Adipose tissue (tissue), 3 donors: Measurements from ENCODE around the gene SERP2. TPM values are rescaled to one million over a fixed set of nuclear protein-coding genes. Genes with fewer than 3 reads are reported as not detected.

ENCODE experiments used
- H3K27ac ChIP-seq: one replicate; pipeline ENCODE4 v1.5.1; 2013; ENCODE audit warnings: low read depth, low read length
- WGBS, 3 donors: extraction: QIAGEN DNeasy Blood & Tissue Kit; methylation state at CpG; one replicate each; pipeline ENCODE4 v1.1.7; 2013; 5-methylcytosine and 5-hydroxymethylcytosine counted together
- polyA plus RNA-seq, 3 donors: library from polyadenylated mRNA; stranded (reverse); fragments of 200-250 nt; gene quantifications; one replicate each; pipeline ENCODE4 v1.2.3, GENCODE V29; 2013
- donor health status: healthy with polysubstance abuse.
- donor health status: Bipolar disorder and iron deficiency.
- donor health status: healthy.

Gene SERP2
- polyA plus RNA-seq, 3 donors: 2.5 to 9.0 (median 2.9) TPM

DNA sequence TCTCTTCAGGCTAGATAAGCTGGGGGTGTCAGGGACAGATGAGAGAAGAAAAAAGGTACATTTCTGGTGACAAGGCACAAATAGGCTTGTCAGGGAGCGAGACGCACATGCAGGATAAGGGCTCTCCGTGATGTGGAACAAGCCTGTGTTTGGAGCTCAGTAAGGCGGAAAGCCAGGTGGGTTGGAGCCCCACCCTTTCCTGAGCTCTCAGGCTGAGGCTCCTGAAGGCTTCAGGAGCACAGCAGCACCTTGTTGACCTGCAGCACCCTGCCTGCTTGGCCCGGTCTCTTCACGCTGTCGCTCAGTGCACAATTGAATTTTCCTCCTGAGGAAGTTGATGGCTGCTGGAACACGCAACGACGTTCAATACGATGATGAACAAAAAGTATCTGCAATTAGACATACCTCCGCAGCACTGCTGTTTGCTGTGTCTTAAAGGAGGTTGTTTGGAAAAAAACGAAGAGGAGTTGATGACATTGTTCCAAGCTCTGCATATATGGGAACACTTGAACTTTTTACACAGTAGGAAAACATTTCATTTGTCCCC lies 29.3 kb downstream of the SERP2 start:
- no peak overlapping the region for H3K27ac ChIP-seq
- 74 to 85% (median 80%) methylated on average over 13 of the region's 13 CpGs for WGBS, 3 donors

DNA sequence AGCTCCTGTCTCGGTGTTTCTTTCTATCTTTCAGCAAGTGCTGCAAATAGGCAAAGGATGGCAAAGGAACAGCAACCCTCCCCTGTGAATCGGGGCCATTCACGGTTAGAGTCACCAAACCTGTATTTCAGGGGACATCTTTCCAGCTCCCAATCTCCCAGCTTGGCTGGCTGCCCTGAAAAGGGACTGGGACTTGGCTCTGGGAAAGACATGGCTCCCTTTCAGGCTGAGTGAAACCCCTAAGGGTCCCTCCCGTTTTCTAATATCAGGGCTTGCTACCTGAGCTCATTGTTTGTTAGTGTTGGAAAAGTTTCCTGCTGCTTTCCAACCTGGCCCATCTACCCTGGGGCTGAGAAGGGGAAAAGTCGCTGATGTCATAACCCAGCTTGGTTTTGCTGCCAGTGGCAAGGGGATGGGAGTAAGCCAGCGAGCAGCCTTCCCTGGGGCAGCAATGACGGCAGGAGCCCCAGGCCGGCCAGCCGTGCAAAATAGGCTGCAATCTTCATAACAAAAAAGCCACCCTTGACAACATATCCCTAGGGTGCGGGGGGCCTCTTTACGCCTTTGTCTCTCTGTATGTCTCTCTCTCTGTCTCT lies 29.9 kb downstream of the SERP2 start:
- 56 to 74% (median 57%) methylated on average over 11 of the region's 11 CpGs for WGBS, 3 donors
- no peak overlapping the region for H3K27ac ChIP-seq

DNA sequence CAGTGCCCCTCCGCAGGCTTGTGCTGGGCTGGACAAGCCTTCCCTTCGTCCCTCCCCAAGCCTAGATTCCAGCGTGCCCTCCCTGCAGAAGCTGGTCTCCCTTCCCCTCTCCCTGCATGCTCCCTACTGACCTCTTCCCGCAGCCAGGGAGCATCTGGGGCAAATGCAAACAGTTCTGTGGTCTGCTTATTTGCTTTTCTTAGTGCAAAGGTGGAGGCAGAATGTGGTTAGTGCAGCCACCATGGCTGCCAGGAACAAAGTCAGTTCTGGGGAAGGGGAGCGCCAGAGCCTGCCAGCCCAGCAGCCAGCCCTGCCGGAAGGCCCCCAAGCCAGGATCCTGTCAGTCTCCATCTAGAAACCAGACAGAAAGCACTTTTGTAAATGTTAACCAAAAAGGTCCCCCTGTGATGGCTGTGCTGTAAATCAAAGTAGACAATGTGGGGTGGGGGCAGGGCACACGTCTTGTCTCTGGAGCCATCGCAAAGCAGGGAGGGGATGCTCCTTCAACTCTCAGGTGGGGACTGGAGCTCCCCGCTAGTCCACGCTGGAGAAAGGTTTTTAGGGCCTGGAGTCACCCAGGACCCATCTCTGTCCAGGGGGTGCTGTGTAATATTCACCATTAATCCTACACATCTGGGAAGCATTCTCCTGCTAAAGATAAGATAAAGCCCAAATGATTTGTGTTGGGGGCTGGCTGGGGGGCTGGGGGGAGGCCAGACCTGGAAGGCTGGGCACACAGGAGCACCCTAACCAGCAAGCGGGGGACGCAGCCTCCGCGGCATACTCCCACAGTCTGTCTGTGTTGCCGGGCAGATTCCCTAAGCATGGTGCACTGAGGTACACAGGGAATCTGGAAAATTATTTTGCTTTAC lies 30.9 kb downstream of the SERP2 start:
- WGBS, 3 donors: 74 to 84% (median 79%) methylated on average over 15 of the region's 15 CpGs
- no peak overlapping the region for H3K27ac ChIP-seq

DNA sequence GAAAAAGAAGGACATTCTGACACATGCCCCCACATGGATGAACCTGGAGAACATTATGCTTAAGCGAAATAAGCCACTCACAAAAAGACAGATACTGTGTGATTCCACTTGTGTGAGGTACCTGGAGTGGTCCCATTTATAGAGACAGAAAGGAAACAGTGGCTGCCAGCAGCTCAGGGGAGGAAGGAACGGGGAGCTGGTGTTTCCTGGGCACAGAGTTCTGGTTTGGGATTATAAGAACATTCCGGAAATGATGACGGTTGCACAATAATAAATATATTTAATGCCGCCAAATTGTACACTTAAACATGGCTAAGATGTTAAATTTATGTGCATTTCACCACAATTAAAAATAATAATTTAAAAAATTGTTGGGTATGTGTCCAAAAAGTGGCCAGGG lies 33.0 kb downstream of the SERP2 start:
- 48 to 91% (median 54%) methylated on average over 5 of the region's 5 CpGs for WGBS, 3 donors
- no peak overlapping the region for H3K27ac ChIP-seq

DNA sequence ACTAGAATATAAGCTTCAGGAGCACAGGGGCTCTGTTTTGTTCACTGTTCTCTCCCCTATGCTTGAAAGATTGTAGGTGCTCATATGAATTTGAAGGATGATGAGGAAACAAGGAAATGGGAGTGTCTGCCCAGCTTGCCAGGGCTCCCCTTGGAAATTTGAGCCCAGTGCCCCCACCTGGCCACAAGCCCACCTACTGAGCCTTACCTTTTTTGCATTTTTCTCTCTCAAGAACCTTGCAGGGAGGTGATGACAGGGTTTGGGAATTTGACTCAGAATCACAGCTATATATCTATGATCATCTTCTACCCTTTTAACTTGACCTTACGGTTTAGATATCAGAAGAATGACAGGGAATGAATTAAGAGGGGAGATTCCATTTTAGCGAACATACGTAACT lies 33.8 kb downstream of the SERP2 start:
- H3K27ac ChIP-seq: no peak overlapping the region
- WGBS, 3 donors: 79 to 96% (median 95%) methylated on average over 3 of the region's 3 CpGs

DNA sequence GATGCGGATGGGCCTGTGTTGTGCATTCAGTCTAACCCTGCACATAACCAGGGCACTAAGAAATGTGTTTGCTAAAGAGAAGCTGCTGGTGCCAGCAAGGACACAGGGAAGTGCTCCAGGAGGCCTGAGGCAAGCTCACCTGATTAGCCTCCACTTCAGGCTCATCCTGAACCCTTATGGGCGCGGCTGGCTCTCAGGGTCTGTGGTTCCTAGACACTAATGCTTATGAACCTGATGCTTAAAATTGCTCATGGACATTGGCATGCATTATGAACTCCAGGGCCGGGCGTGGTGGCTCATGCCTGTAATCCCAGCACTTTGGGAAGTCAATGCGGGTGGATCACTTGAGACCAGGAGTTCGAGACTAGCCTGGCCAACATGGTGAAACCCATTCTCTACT lies 34.3 kb downstream of the SERP2 start:
- WGBS, 3 donors: 96 to 98% (median 97%) methylated on average over 7 of the region's 7 CpGs
- no peak overlapping the region for H3K27ac ChIP-seq

DNA sequence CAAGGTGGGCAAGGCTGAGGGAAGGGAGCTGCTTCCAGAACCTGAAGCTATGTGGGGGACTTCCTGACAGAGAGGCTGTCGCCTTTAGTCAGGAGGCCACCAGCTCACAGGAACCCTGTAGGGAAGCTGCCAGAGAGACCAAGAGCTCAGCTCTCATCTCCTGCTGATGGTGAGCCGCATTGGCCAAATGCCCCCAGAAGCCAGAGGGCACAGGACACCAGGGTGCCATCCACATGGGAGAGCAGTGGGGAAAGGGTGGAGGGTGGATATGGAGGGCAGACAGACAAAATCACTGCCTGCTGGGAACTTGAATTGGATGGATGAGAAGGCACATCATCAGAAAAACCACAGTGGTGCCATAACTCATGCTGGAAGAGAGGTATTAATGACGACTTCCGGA lies 36.0 kb downstream of the SERP2 start:
- H3K27ac ChIP-seq: no peak overlapping the region
- 70 to 81% (median 70%) methylated on average over 4 of the region's 4 CpGs for WGBS, 3 donors

DNA sequence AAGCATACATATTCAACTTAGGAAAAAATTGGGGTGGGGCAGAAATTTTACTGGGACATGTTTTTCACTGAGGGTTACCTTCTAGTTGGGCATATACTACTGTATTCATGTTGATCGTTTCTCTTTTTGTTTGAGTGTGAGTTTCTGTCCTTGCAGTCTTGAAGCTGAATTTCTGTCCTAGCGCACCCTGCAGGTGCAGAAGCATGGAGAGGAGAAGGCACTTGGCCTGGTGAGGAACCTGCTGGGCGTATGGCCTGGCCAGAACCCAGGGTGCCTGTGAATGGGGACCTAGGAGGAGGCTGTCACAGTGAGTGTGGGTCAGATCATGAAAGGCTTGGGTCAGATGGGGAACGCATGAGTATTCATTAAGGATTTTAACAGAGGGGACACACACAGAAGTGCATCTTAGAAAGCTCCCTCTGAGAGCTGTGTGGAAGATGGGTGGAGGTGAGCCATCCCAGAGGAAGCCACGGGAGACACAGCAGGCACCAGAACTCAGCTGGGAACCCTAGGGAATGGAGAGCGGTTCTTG lies 36.8 kb downstream of the SERP2 start:
- H3K27ac ChIP-seq: no peak overlapping the region
- 73 to 82% (median 77%) methylated on average over 6 of the region's 6 CpGs for WGBS, 3 donors

DNA sequence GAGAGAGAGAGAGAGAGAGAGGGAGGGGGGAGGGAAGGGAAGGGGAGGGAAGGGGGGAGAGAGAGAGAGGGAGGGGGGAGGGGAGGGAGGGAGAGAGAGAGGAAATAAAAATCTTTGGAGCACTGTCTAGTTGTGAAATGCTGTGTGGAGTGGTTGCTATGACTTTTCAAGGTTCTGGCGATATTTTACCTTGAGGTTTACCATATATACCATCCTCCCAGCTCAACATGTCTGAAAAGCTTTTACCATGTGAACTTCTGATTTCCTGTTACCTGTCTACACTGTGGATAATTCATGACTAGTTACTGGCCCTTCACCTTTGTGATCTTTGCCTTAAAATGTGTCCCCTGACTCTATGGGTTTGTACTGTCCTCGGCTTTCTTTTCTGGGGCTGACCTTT lies 38.2 kb downstream of the SERP2 start:
- 64 to 81% (median 76%) methylated on average over 2 of the region's 2 CpGs for WGBS, 3 donors

DNA sequence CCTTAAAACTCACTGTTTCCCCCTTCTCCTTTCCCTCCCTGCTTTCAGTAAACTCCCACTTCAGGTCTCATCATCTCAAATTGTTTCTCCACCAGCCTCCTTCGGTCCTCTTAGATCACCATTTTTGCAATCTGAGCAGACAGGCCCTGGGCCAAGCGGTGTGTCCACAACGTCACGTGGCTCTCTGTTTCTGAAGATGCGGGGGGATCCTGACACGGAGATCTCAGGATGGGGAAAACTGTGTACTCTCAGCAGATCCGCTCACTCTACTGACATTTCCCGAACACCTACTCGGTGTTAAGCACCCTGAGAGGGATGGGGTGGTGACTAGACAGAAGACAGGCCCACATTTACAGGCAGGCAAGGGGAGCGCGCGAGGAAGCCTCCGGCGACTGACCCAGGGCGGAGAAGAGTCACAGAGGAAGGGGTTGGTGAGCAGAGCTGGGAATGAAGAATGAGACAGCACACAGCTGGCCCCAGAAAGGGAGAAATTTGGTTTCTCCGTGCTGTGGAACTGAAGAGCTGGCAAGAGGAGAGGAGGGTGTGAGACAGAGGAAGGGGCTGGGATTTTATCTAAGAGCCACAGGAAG lies 38.8 kb downstream of the SERP2 start:
- WGBS, 3 donors: 71 to 82% (median 74%) methylated on average over 16 of the region's 16 CpGs
- H3K27ac ChIP-seq: no peak overlapping the region

More for the DNA sequence above, 38.2 kb downstream of the SERP2 start:
- no peak overlapping the region for H3K27ac ChIP-seq

DNA sequence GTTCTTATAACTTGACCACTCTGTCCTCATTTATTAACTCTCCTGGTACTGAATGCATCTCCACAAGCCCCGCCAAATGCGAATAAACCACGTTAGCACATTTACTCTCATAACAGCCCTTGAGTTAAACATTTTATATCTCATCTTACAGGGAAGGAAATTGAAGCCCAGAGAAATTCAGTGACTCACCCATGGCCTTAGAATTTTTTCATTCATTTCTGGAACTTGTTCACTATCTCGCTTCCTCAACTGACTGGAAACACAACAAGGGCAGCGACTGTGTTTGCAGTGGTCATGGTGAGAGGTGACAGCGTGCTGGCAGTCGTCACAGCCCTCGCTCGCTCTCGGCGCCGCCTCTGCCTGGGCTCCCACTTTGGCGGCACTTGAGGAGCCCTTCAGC lies 39.5 kb downstream of the SERP2 start:
- 83 to 91% (median 90%) methylated on average over 13 of the region's 13 CpGs for WGBS, 3 donors
- no peak overlapping the region for H3K27ac ChIP-seq

DNA sequence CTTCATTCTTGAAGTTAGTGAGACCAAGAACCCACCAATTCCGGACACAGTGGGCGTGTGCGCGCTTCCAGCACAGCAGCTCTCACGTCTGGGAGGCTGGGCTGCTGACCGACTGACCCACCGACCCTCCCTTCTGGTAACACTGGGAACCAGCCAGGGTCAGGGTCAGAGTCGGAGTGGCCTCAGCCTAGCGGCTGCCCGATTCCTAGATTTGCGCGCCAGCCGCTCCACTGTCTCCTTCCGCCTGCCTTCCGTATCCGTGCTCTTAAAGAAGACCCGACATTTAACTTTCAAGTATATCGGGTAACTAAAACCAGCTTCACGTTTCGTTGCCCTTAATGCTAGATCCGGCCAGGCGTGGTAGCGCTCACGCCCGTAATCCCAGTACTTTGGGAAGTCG lies 41.1 kb downstream of the SERP2 start:
- 92 to 95% (median 95%) methylated on average over 26 of the region's 26 CpGs for WGBS, 3 donors
- H3K27ac ChIP-seq: no peak overlapping the region

DNA sequence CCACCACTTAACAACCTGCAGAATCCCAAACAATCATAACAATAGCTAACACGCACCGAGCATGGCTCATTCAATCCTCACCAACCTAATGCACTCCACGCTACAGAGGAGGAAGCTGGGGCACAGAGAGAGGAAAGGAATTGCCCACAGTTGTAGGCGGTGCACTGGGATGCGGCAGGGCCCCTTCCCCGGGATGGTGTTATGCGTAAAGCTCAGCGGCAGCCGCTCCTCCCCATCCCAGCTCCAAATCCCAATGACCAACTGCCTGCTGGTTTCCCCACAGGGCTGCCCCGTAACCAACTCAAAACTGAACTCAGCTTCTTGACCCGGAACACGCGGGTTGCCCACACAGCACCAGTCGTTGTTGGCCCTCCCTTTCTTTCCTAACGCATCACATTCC lies 42.2 kb downstream of the SERP2 start:
- no peak overlapping the region for H3K27ac ChIP-seq
- WGBS, 3 donors: 84 to 90% (median 88%) methylated on average over 15 of the region's 15 CpGs

DNA sequence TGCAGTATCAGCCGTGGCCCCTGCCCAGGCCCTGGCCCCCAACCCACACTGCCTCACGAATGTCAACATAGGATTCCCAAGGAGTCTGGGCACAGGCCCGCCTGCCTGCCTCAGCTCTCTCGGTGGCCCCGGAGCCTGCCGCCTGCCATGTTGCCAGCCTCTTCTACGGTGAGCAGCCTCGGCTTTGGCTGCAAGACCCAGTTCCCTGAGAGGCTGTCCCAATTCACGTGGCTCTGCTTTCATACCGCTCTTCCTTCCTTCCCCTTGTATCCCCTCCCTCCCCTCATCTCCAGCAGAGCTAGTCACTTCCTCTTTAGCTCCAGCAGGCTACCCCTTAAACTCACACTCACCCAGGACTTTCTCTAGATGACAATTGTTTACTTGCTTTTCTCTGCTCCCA lies 42.7 kb downstream of the SERP2 start:
- no peak overlapping the region for H3K27ac ChIP-seq
- 63 to 80% (median 64%) methylated on average over 10 of the region's 10 CpGs for WGBS, 3 donors

DNA sequence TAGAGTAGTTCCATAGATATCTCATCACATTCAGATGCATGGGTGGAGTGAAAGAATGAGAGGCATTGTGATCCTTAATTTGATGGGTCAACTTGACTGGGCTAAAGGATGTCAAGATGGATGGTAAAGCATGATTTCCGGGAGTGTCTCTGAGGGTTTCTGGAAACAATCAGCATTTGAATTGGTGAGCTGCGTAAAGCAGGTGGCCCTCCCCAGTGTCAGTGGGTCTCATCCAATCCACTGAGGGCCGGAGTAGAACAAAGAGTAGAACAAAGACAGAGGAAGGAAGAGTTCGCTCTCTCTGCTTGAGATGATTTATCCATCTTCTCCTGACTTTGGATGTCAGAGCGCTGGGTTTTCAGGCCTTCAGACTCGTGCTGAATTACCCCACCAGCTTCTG lies 43.1 kb downstream of the SERP2 start:
- WGBS, 3 donors: 93 to 96% (median 95%) methylated on average over 6 of the region's 6 CpGs
- H3K27ac ChIP-seq: no peak overlapping the region

DNA sequence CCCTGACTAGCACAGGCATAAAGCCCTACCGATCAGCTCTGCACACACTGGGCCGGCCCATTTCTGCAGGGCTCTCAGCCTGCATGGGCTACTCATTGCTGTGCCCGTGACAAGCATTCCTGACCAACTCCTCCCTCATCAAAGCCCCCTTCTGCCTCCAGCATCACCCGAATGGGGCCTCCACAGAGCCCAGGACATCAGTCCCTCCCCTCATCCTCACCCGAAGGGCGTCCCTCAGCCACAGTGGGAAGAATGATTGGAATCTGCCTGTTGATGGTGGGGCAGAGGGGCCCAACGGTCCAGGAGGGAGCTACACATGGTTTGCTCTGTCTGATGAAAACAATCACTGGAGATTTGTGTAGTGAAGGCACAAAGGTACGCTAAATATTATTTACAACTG lies 43.8 kb downstream of the SERP2 start:
- WGBS, 3 donors: 81 to 90% (median 88%) methylated on average over 8 of the region's 8 CpGs
- H3K27ac ChIP-seq: no peak overlapping the region

DNA sequence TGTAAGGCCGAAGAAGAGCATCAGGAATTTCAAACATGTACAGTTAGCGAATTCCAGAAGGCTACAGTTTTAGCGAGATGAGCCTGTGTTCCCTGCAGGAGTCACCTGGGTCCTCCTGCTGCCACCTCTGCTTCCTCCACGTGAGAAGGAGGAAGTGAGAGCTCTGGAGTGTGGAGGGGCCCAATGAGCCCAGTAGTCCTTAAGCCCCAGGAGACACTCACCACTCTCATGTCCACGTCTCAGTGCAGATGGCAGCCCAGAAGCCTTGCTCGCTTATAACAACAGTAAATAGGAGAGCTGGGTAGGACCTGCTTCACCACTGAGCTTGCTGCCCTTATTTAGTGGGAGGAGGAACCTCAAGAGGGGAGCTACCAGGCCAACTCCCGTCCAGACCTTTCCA lies 44.3 kb downstream of the SERP2 start:
- 71 to 75% (median 72%) methylated on average over 7 of the region's 7 CpGs for WGBS, 3 donors
- H3K27ac ChIP-seq: no peak overlapping the region

DNA sequence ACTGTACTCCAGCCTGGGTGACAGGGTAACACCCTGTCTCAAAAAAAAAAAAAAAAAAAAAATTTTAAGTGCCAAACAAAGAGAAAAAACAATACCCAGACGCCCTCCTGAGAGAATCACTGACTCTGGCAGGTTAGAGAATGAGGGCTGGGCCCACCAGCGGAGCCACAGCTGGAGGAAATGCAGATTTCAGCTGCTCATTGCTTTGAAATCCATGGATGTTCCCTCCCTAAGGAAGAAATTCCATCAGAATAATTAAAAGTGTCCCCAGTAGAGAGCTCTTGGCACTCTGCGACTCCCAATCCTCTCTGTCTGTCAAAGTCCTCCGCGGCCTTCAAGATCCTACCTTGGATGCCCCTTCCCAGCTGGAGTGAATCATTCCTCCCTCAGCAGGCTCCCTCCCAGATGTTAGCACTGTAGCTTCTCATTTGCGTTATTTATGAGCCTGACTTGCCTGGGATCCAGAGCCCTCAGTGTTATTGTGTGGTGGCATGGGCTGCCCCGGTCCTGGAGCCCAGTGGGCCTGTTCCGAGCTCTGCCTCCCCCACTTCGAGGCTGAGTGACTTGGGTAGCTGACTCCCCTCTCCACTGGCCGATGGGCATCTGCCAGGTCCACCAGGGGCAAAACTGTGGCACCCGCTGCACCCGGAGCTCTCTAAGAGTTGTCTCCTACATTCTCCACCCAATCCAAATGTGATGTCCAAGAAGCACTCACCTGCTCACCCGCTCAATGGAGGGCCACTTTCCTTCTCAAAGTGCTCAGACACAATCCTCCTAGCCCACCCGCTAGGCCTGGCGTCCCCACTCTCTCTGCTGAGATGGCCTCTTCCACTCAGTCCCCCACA lies 47.0 kb downstream of the SERP2 start:
- no peak overlapping the region for H3K27ac ChIP-seq
- WGBS, 3 donors: 89% methylated on average over 15 of the region's 15 CpGs
